ENCODE data around the gene PPFIA3. TPM values are rescaled to one million over a fixed set of nuclear protein-coding genes. Genes with fewer than 3 reads are reported as not detected.
A peak's percentile ranks its signal among the peaks of the same experiment; 100 is the strongest.

The PPFIA3 gene
- polyA plus RNA-seq, 1 of the 3 experiments (the other 2 are of a cell fraction), result 5.7 TPM

DNA sequence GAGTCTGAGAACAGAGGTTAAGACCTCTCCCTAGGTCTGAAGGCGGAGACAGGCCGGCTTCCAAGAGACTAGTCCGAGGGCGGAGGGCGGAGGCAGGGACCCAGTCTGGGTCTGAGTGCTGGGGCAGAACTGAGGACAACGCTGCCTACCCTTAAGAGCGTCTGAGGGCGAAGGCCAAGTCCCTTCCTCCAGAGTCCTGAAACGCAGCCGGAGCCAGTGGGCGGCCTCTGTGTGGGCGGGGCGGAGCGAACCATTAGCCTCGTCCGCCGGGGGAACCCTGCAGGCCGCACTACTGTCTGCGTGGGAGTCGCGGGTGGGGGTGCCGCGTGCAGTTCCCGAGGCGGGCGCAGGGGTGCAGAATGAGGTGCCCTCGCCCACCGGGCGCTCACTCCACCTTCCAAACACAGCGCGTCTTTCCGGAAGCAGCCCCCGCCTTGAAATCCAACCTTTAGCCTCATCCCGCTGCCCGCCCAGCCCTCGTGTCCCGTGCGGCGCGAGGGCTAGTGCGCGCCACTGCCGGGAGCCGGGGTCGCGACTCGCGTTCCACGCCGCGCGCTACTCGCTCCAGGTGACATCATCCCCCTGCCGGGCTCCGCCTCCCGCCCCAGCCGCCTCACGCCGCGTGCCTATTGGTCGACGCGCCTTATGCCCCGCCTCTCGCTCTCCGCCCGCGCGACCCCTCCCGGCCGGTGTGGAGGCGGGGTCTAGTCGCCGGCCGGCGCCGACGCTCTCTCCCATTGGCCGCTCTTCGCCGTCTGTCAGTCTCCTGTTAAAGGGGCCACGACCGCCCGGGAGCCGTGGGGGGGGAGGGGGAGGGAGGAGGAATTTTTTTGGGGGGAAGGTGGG, 556 bp upstream of the PPFIA3 start, which contains the start of gene C19orf73:
TSS of gene C19orf73 (minus strand) at position 579 of the 846 bp plus-strand sequence. CDS start at position 458, 121 bp downstream.
- Histone ChIP-seq H3K9ac (peak within 1 kb of the TSS; percentile 72; the same call in 1 of the 2 replicates), H3K4me1 (ENCODE audit: control insufficient read depth in 1 of 2, insufficient read depth in 2 of 2, low read depth in 1 of 2, low read length in 1 of 2) (peaks cover 5 to 21% of the 10 kb centered on the region in 2 experiments; a peak in 1 of 4 replicates), H3K27ac (ENCODE audit: low read depth in 2 of 2, low read length in 1 of 2) (peak within 1 kb of the TSS; percentile 82 to 93), H3K36me3 (replicated peaks in 1 of 2; ENCODE audit: control insufficient read depth in 1 of 2, insufficient read depth in 2 of 2, low read length in 1 of 2) (no peaks in the 10 kb centered on the region), H3K4me3 (ENCODE audit: low read depth in 2 of 2, low read length in 1 of 2) (peak within 1 kb of the TSS; percentile 61 to 69), H4K20me1 (ENCODE audit: insufficient read depth) (no peaks in the 10 kb centered on the region), H3K4me2 (peak within 1 kb of the TSS; percentile 98), H2AFZ (ENCODE audit: low read depth) (peak within 1 kb of the TSS; percentile 88; the same call in 1 of the 2 replicates), H3K9me2 (no peaks in the 10 kb centered on the region), H3K9me3 (no peaks in the 10 kb centered on the region), H3K27me3 (ENCODE audit: insufficient read depth) (no peaks in the 10 kb centered on the region), H3K79me2 (ENCODE audit: insufficient read depth) (no peaks in the 10 kb centered on the region; the same call in 1 of the 2 replicates), H3F3A (replicated peaks; ENCODE audit: insufficient read depth) (peaks cover 15% of the 10 kb centered on the region)
- peak; percentile 99 for DNase-seq
- WGBS (ENCODE audit: low lambda C conversion rate), result 2% methylated on average over 23 of the region's 85 CpGs
- POLR2A ChIA-PET, result interaction anchor here (0.6 to 1.4 kb wide), 3 partner anchors 32 to 1373 kb away, joined by 3 read pairs; no protein-coding TSS in a partner anchor
- CTCF ChIA-PET, result interaction anchor here (1.0 to 6.2 kb wide), 7 partner anchors 9 to 80 kb away, joined by 3 to 86 read pairs (median 6); no protein-coding TSS in a partner anchor
- TF ChIP-seq YY1 (IDR thresholded peaks at IDR 0.05; ENCODE audit: low read depth) (no peak), ELF1 (IDR thresholded peaks at IDR 0.05) (no peak; the same call in 1 of the 2 replicates), RFX5 (IDR thresholded peaks at IDR 0.05; ENCODE audit: low read length) (no peak), TEAD4 (IDR thresholded peaks at IDR 0.05; ENCODE audit: borderline replicate concordance, insufficient read depth) (no peak), MXI1 (IDR thresholded peaks at IDR 0.05; ENCODE audit: low read depth, low read length) (peak; percentile 84), FOSL2 (IDR thresholded peaks at IDR 0.05; ENCODE audit: borderline replicate concordance, low read depth) (no peak), TAF1 (IDR thresholded peaks at IDR 0.05; ENCODE audit: borderline replicate concordance, low read depth, low read length) (no peak), GATA2 (CRISPR knock-in tag; IDR thresholded peaks at IDR 0.05) (no peak), MEF2A (IDR thresholded peaks at IDR 0.05; ENCODE audit: borderline replicate concordance, low read depth) (no peak), POLR2AphosphoS5 (IDR thresholded peaks at IDR 0.05; ENCODE audit: low read depth, low read length) (peak; percentile 57; the same call in 1 of the 2 replicates), JUND (IDR thresholded peaks at IDR 0.05) (no peak; the same call in 1 of the 2 replicates), RXRA (IDR thresholded peaks at IDR 0.05; ENCODE audit: borderline replicate concordance, low read depth) (no peak), GABPA (IDR thresholded peaks at IDR 0.05; ENCODE audit: low read depth) (0 out of 2 replicates have a peak, but pooled peaks have one; percentile 14), TCF12 (IDR thresholded peaks at IDR 0.05) (no peak), NRF1 (IDR thresholded peaks at IDR 0.05; ENCODE audit: low read depth, low read length) (peak; percentile 28; the same call in 1 of the 2 replicates)
- TF ChIP-seq, protein P1, sequence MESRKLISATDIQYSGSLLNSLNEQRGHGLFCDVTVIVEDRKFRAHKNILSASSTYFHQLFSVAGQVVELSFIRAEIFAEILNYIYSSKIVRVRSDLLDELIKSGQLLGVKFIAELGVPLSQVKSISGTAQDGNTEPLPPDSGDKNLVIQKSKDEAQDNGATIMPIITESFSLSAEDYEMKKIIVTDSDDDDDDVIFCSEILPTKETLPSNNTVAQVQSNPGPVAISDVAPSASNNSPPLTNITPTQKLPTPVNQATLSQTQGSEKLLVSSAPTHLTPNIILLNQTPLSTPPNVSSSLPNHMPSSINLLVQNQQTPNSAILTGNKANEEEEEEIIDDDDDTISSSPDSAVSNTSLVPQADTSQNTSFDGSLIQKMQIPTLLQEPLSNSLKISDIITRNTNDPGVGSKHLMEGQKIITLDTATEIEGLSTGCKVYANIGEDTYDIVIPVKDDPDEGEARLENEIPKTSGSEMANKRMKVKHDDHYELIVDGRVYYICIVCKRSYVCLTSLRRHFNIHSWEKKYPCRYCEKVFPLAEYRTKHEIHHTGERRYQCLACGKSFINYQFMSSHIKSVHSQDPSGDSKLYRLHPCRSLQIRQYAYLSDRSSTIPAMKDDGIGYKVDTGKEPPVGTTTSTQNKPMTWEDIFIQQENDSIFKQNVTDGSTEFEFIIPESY (IDR thresholded peaks at IDR 0.05; ENCODE audit: borderline replicate concordance, low read depth), result no peak
- TF ChIP-seq, protein P2, sequence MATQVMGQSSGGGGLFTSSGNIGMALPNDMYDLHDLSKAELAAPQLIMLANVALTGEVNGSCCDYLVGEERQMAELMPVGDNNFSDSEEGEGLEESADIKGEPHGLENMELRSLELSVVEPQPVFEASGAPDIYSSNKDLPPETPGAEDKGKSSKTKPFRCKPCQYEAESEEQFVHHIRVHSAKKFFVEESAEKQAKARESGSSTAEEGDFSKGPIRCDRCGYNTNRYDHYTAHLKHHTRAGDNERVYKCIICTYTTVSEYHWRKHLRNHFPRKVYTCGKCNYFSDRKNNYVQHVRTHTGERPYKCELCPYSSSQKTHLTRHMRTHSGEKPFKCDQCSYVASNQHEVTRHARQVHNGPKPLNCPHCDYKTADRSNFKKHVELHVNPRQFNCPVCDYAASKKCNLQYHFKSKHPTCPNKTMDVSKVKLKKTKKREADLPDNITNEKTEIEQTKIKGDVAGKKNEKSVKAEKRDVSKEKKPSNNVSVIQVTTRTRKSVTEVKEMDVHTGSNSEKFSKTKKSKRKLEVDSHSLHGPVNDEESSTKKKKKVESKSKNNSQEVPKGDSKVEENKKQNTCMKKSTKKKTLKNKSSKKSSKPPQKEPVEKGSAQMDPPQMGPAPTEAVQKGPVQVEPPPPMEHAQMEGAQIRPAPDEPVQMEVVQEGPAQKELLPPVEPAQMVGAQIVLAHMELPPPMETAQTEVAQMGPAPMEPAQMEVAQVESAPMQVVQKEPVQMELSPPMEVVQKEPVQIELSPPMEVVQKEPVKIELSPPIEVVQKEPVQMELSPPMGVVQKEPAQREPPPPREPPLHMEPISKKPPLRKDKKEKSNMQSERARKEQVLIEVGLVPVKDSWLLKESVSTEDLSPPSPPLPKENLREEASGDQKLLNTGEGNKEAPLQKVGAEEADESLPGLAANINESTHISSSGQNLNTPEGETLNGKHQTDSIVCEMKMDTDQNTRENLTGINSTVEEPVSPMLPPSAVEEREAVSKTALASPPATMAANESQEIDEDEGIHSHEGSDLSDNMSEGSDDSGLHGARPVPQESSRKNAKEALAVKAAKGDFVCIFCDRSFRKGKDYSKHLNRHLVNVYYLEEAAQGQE (IDR thresholded peaks at IDR 0.05; ENCODE audit: low read depth, low read length), result 0 out of 2 replicates have a peak, but pooled peaks have one; percentile 51
- TF ChIP-seq, protein P3, sequence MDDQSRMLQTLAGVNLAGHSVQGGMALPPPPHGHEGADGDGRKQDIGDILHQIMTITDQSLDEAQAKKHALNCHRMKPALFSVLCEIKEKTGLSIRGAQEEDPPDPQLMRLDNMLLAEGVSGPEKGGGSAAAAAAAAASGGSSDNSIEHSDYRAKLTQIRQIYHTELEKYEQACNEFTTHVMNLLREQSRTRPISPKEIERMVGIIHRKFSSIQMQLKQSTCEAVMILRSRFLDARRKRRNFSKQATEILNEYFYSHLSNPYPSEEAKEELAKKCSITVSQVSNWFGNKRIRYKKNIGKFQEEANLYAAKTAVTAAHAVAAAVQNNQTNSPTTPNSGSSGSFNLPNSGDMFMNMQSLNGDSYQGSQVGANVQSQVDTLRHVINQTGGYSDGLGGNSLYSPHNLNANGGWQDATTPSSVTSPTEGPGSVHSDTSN (IDR thresholded peaks at IDR 0.05), result peak; percentile 95
- TF ChIP-seq, protein P4, sequence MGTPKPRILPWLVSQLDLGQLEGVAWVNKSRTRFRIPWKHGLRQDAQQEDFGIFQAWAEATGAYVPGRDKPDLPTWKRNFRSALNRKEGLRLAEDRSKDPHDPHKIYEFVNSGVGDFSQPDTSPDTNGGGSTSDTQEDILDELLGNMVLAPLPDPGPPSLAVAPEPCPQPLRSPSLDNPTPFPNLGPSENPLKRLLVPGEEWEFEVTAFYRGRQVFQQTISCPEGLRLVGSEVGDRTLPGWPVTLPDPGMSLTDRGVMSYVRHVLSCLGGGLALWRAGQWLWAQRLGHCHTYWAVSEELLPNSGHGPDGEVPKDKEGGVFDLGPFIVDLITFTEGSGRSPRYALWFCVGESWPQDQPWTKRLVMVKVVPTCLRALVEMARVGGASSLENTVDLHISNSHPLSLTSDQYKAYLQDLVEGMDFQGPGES (IDR thresholded peaks at IDR 0.05; ENCODE audit: low read depth, low read length), result no peak
- TF ChIP-seq, protein P5, sequence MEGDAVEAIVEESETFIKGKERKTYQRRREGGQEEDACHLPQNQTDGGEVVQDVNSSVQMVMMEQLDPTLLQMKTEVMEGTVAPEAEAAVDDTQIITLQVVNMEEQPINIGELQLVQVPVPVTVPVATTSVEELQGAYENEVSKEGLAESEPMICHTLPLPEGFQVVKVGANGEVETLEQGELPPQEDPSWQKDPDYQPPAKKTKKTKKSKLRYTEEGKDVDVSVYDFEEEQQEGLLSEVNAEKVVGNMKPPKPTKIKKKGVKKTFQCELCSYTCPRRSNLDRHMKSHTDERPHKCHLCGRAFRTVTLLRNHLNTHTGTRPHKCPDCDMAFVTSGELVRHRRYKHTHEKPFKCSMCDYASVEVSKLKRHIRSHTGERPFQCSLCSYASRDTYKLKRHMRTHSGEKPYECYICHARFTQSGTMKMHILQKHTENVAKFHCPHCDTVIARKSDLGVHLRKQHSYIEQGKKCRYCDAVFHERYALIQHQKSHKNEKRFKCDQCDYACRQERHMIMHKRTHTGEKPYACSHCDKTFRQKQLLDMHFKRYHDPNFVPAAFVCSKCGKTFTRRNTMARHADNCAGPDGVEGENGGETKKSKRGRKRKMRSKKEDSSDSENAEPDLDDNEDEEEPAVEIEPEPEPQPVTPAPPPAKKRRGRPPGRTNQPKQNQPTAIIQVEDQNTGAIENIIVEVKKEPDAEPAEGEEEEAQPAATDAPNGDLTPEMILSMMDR (IDR thresholded peaks at IDR 0.05), result 0 out of 2 replicates have a peak, but pooled peaks have one; percentile 13
- TF ChIP-seq, protein P6, sequence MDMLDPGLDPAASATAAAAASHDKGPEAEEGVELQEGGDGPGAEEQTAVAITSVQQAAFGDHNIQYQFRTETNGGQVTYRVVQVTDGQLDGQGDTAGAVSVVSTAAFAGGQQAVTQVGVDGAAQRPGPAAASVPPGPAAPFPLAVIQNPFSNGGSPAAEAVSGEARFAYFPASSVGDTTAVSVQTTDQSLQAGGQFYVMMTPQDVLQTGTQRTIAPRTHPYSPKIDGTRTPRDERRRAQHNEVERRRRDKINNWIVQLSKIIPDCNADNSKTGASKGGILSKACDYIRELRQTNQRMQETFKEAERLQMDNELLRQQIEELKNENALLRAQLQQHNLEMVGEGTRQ (IDR thresholded peaks at IDR 0.05; ENCODE audit: borderline replicate concordance, low read depth, low read length), result no peak
